PC-9 (cell line): ENCODE results near the gene PFKFB1. TPM values are rescaled to one million over a fixed set of nuclear protein-coding genes. Genes with fewer than 3 reads are reported as not detected.

ENCODE experiments used
- BruUV-seq: library from RNA; stranded (reverse); fragments of 400-500 nt; replicated peaks from 2 replicates; lab custom pipeline; 2021; lab: Mats Ljungman, UMichigan
- CTCF ChIA-PET: fragments of 300-600 bp; sonication (Branson Sonifier 250); formaldehyde crosslinking; loops from one replicate; lab custom pipeline; 2022; ENCODE audit warnings: antibody characterized with exemption; lab: Charles Lee
- POLR2A ChIA-PET: fragments of 300-600 bp; sonication (Branson Sonifier 250); formaldehyde crosslinking; loops from one replicate; lab custom pipeline; 2022; ENCODE audit warnings: antibody characterized with exemption; ENCODE audit not compliant: unreplicated experiment; lab: Charles Lee
- DNase-seq, 2 experiments: peaks; one replicate each; pipeline versions ENCODE4 v3.0.0 to v3.0.0-alpha.2; 2015 to 2022; ENCODE audit warnings: mixed read lengths in 1 of 2
- H2AFZ ChIP-seq: fragments of 200-600 bp; sonication (generic); 2 replicates; pipeline ENCODE4 v1.8.1; 2017; ENCODE audit warnings: antibody characterized with exemption
- H3F3A ChIP-seq: fragments of 200-600 bp; sonication (generic); 2 replicates; pipeline ENCODE4 v1.8.1; 2017; ENCODE audit warnings: antibody characterized with exemption, mild to moderate bottlenecking, low read depth; ENCODE audit not compliant: insufficient read depth
- H3K27ac ChIP-seq: fragments of 200-600 bp; sonication (generic); 2 replicates; pipeline ENCODE4 v1.6.1; 2016; ENCODE audit warnings: mixed run types
- H3K27me3 ChIP-seq: fragments of 200-600 bp; sonication (generic); 2 replicates; pipeline ENCODE4 v1.6.1; 2016; ENCODE audit warnings: low read depth, mixed run types; ENCODE audit not compliant: insufficient read depth
- H3K36me3 ChIP-seq: fragments of 200-600 bp; sonication (generic); 2 replicates; pipeline ENCODE4 v1.6.1; 2016; ENCODE audit warnings: low read depth, mixed run types
- H3K4me1 ChIP-seq: fragments of 200-600 bp; sonication (generic); replicated peaks from 2 replicates; pipeline ENCODE4 v1.6.1; 2016; ENCODE audit warnings: mixed run types; ENCODE audit not compliant: insufficient read depth
- H3K4me2 ChIP-seq: fragments of 200-600 bp; sonication (generic); 2 replicates; pipeline ENCODE4 v1.6.1; 2017; ENCODE audit warnings: mixed run types
- H3K4me3 ChIP-seq: fragments of 200-600 bp; sonication (generic); 2 replicates; pipeline ENCODE4 v1.6.1; 2016; ENCODE audit warnings: mixed run types
- H3K79me2 ChIP-seq: fragments of 200-600 bp; sonication (generic); 2 replicates; pipeline ENCODE4 v1.6.1; 2017; ENCODE audit warnings: low read depth, mixed run types
- H3K9me2 ChIP-seq: fragments of 200-600 bp; sonication (generic); 2 replicates; pipeline ENCODE4 v1.8.1; 2017; ENCODE audit warnings: mild to moderate bottlenecking; ENCODE audit not compliant: insufficient read depth
- H3K9me3 ChIP-seq: fragments of 200-600 bp; sonication (generic); 2 replicates; pipeline ENCODE4 v1.8.1; 2016; ENCODE audit warnings: low read depth; ENCODE audit not compliant: insufficient read depth
- H4K20me1 ChIP-seq: fragments of 200-600 bp; sonication (generic); 2 replicates; pipeline ENCODE4 v1.8.1; 2017; ENCODE audit not compliant: insufficient read depth
- EZH2 ChIP-seq: fragments of 200-600 bp; sonication (generic); IDR thresholded peaks from 2 replicates; pipeline ENCODE4 v1.8.0; 2017; ENCODE audit warnings: antibody characterized with exemption, low read depth
- intact Hi-C: fragments of 100-400 bp; cut with micrococcal nuclease; formaldehyde crosslinking; loops from one replicate; pipeline ENCODE4 v1.10.0; 2022; ENCODE audit not compliant: unreplicated experiment
- total RNA-seq: library from RNA; stranded (reverse); gene quantifications from 2 replicates; pipeline ENCODE4 v1.2.3, GENCODE V29; 2021
- TF ChIP-seq, protein P1 (sequence below): fragments of 200-600 bp; sonication (generic); conservative IDR thresholded peaks from 2 replicates; pipeline ENCODE4 v1.6.1; 2017; ENCODE audit warnings: mixed run types, antibody characterized with exemption, mild to moderate bottlenecking, moderate library complexity

PFKFB1 gene
- total RNA-seq, 1 experiment from 2014 or later, result 0.74 TPM

DNA sequence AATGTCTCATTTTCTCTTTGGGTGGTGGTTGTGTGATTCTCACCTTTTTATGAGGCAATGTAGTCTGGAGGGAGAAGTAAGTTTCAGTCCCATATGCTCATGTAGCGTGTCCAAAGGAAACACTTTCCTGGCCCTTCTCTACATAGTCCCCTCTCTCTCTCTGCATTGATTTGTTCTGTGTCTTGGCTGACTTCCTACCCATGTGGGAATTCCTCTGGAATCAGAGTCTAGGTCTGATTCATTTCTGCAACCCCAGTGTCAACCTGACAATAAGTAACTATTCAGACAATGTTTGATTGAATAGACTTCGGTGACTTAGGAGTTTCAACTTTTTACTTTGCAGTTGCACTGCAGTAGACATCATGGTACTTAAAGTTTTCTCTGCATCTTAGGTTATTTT, 39.4 kb upstream of the PFKFB1 start:
- H2AFZ ChIP-seq, result no peak overlapping the region
- no peaks in the 10 kb centered on the region for H3K9me3 ChIP-seq
- ChIA-PET POLR2A (no interaction called here), CTCF (no interaction called here)
- H3K27me3 ChIP-seq, result no peaks in the 10 kb centered on the region
- H3F3A ChIP-seq, result no peaks in the 10 kb centered on the region
- H3K4me1 ChIP-seq, result no peaks in the 10 kb centered on the region
- TF ChIP-seq, protein P1, sequence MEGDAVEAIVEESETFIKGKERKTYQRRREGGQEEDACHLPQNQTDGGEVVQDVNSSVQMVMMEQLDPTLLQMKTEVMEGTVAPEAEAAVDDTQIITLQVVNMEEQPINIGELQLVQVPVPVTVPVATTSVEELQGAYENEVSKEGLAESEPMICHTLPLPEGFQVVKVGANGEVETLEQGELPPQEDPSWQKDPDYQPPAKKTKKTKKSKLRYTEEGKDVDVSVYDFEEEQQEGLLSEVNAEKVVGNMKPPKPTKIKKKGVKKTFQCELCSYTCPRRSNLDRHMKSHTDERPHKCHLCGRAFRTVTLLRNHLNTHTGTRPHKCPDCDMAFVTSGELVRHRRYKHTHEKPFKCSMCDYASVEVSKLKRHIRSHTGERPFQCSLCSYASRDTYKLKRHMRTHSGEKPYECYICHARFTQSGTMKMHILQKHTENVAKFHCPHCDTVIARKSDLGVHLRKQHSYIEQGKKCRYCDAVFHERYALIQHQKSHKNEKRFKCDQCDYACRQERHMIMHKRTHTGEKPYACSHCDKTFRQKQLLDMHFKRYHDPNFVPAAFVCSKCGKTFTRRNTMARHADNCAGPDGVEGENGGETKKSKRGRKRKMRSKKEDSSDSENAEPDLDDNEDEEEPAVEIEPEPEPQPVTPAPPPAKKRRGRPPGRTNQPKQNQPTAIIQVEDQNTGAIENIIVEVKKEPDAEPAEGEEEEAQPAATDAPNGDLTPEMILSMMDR, result no peak
- TF ChIP-seq EZH2, result no peak
- no peaks in the 10 kb centered on the region for H3K79me2 ChIP-seq
- no peaks in the 10 kb centered on the region for H4K20me1 ChIP-seq
- no peak overlapping the region for H3K27ac ChIP-seq
- intact Hi-C loops, result no loop called here
- H3K36me3 ChIP-seq, result no peaks in the 10 kb centered on the region
- no peak overlapping the region for H3K4me3 ChIP-seq
- no TSS peak for BruUV-seq
- H3K9me2 ChIP-seq, result no peaks in the 10 kb centered on the region
- H3K4me2 ChIP-seq, result no peak overlapping the region
- DNase-seq, result no peak

DNA sequence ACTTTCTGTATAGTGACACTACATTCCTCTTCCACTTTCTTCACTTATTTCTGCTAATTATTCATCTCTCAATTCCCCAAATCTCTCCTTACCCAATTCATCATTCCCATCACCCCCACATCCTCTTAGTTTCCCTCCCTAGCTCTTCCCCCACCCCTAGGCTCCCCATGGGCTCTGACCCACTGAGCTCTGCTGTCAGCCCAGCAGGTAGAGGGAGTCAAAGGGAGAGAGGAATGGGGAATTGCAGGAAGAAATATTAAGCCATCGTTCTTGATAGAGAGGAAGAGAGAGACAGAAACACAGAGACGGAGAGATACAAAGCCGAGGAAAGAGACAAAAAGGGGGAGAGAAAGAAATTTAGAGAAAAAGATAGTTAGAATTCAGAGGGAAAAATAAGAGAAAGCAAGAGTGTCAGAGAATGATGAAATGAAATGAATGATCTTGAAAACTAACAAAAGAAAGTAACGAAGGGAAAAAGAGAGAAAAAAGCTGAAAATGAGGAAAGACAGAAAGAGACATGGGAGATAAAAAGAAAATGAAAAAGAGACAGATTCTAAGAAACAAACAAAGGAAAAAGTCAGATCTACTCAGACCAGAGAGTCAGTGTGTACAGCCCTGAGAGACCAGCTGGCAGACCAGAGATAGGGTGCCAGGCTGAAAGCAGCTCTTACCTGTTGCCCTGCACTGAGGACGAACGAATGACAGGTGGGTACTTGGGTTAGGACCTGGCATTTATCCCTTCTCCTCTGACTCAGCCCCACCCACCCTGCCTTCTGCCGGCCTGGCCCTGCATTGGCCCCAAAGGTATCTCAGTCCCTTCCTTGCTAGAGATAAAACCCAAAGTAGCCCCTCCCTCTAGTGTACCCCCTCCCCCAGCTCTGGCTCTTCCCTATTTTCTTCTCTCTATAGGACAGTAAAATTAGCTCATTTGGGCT, 36.5 kb upstream of the PFKFB1 start, which contains the start of gene ALAS2:
Gene ALAS2 (minus strand): TSS at position 707 of the 935 bp plus-strand sequence. CDS start 4,977 bp downstream, outside the sequence.
- no peaks in the 10 kb centered on the region for H3K79me2 ChIP-seq
- TF ChIP-seq, protein P1, result no peak
- TF ChIP-seq EZH2, result no peak
- ChIA-PET CTCF (no interaction called here), POLR2A (no interaction called here)
- intact Hi-C loops, result no loop called here
- DNase-seq, result no peak
- no peaks in the 10 kb centered on the region for H3K36me3 ChIP-seq
- H3K27ac ChIP-seq, result no peak within 1 kb of the TSS
- no peaks in the 10 kb centered on the region for H3F3A ChIP-seq
- no peak within 1 kb of the TSS for H3K4me2 ChIP-seq
- H3K9me3 ChIP-seq, result no peaks in the 10 kb centered on the region
- H3K4me1 ChIP-seq, result no peaks in the 10 kb centered on the region
- H3K4me3 ChIP-seq, result no peak within 1 kb of the TSS
- no TSS peak for BruUV-seq
- no peaks in the 10 kb centered on the region for H4K20me1 ChIP-seq
- H2AFZ ChIP-seq, result no peak within 1 kb of the TSS
- H3K27me3 ChIP-seq, result no peaks in the 10 kb centered on the region
- no peaks in the 10 kb centered on the region for H3K9me2 ChIP-seq

DNA sequence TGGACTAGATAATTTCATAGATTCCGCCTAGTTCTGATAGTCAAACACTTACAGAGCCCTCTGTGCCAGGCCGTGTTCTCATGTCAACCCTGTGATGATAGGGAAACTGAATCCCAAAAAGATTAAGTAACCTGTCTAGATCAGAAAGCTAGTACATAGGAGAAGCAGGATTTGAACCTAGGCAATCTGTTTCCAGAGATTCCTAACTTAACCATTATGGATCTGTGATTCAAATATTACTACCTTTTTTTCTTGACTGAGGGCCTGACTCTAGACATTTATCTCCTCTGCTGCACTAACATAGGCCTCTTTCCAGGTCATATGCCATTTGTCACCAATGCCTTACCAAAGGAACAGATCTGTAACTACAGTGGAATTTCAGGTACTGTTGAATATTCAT, 35.3 kb upstream of the PFKFB1 start:
- Histone ChIP-seq H3K9me2 (no peaks in the 10 kb centered on the region), H3F3A (no peaks in the 10 kb centered on the region), H3K36me3 (no peaks in the 10 kb centered on the region), H3K27ac (no peak overlapping the region), H3K79me2 (no peaks in the 10 kb centered on the region), H3K27me3 (no peaks in the 10 kb centered on the region), H3K4me1 (no peaks in the 10 kb centered on the region), H2AFZ (no peak overlapping the region), H4K20me1 (no peaks in the 10 kb centered on the region), H3K4me2 (no peak overlapping the region), H3K9me3 (no peaks in the 10 kb centered on the region), H3K4me3 (no peak overlapping the region)
- CTCF ChIA-PET, result no interaction called here
- DNase-seq, result no peak
- POLR2A ChIA-PET, result no interaction called here
- no TSS peak for BruUV-seq
- TF ChIP-seq, protein P1, result no peak
- no peak for TF ChIP-seq EZH2
- intact Hi-C loops, result no loop called here
